OCI-LY1 (cell line): ENCODE measurements around the gene TRIM37.

Experiments
- H2AFZ ChIP-seq: fragments of 200-600 bp; sonication (generic), shearing (Covaris generic); 2 replicates; pipeline ENCODE4 v1.6.0; 2014; ENCODE audit warnings: antibody characterized with exemption, mild to moderate bottlenecking, low read length
- H3F3A ChIP-seq: fragments of 200-600 bp; sonication (generic), shearing (Covaris generic); 2 replicates; pipeline ENCODE4 v1.6.0; 2014; ENCODE audit warnings: mild to moderate bottlenecking, antibody characterized with exemption, low read length, moderate library complexity; ENCODE audit not compliant: insufficient read depth
- H3K27ac ChIP-seq: fragments of 200-600 bp; sonication (generic); 2 replicates; pipeline ENCODE4 v1.5.1; 2014; ENCODE audit warnings: low read length, mixed run types, mild to moderate bottlenecking, low read depth; ENCODE audit not compliant: poor library complexity, severe bottlenecking
- H3K27me3 ChIP-seq: fragments of 200-600 bp; sonication (generic); 2 replicates; pipeline ENCODE4 v1.6.0; 2014; ENCODE audit warnings: antibody characterized with exemption, mild to moderate bottlenecking, low read length, moderate library complexity; ENCODE audit not compliant: insufficient read depth
- H3K36me3 ChIP-seq: fragments of 200-600 bp; sonication (generic); 2 replicates; pipeline ENCODE4 v1.6.1; 2014; ENCODE audit warnings: mild to moderate bottlenecking, antibody characterized with exemption, low read length, moderate library complexity, mixed read lengths; ENCODE audit not compliant: insufficient read depth
- H3K4me1 ChIP-seq: fragments of 200-600 bp; sonication (generic); 2 replicates; pipeline ENCODE4 v1.5.1; 2014; ENCODE audit warnings: mild to moderate bottlenecking, low read length, moderate library complexity; ENCODE audit not compliant: insufficient read depth, severe bottlenecking
- H3K4me2 ChIP-seq: fragments of 200-600 bp; sonication (generic), shearing (Covaris generic); 2 replicates; pipeline ENCODE4 v1.6.1; 2014; ENCODE audit warnings: low read length
- H3K4me3 ChIP-seq: fragments of 200-600 bp; sonication (generic); 2 replicates; pipeline ENCODE4 v1.5.1; 2014; ENCODE audit warnings: low read length, low read depth, mild to moderate bottlenecking, mixed read lengths; ENCODE audit not compliant: poor library complexity, severe bottlenecking
- H3K79me2 ChIP-seq: fragments of 200-600 bp; shearing (Covaris generic); 2 replicates; pipeline ENCODE4 v1.6.1; 2016; ENCODE audit warnings: mixed run types, low read length, mixed read lengths; ENCODE audit not compliant: insufficient read depth
- H3K9ac ChIP-seq: fragments of 200-600 bp; sonication (generic), shearing (Covaris generic); 2 replicates; pipeline ENCODE4 v1.6.1; 2014; ENCODE audit warnings: mild to moderate bottlenecking, low read length, mixed read lengths
- H3K9me2 ChIP-seq: fragments of 200-600 bp; sonication (generic), shearing (Covaris generic); 2 replicates; pipeline ENCODE4 v1.6.1; 2014; ENCODE audit warnings: low read depth, mild to moderate bottlenecking, low read length, mixed read lengths
- H3K9me3 ChIP-seq: fragments of 200-600 bp; shearing (Covaris generic); 2 replicates; pipeline ENCODE4 v1.6.1; 2014; ENCODE audit warnings: low read length, mixed read lengths
- H4K20me1 ChIP-seq: fragments of 200-600 bp; sonication (generic), shearing (Covaris generic); 2 replicates; pipeline ENCODE4 v1.6.0; 2016; ENCODE audit warnings: mild to moderate bottlenecking, low read length; ENCODE audit not compliant: insufficient read depth
- EZH2 ChIP-seq: fragments of 200-600 bp; sonication (generic), shearing (Covaris generic); IDR thresholded peaks from 2 replicates; pipeline ENCODE4 v1.8.0; 2017; ENCODE audit warnings: borderline replicate concordance, mixed run types, mild to moderate bottlenecking, antibody characterized with exemption, low read length, moderate library complexity, mixed read lengths
- TF ChIP-seq, protein P1 (sequence below): fragments of 200-600 bp; sonication (generic), shearing (Covaris generic); IDR thresholded peaks from 2 replicates; pipeline ENCODE4 v1.5.1; 2017; ENCODE audit warnings: mild to moderate bottlenecking, antibody characterized with exemption, low read length, moderate library complexity, mixed read lengths

The TRIM37 gene

DNA sequence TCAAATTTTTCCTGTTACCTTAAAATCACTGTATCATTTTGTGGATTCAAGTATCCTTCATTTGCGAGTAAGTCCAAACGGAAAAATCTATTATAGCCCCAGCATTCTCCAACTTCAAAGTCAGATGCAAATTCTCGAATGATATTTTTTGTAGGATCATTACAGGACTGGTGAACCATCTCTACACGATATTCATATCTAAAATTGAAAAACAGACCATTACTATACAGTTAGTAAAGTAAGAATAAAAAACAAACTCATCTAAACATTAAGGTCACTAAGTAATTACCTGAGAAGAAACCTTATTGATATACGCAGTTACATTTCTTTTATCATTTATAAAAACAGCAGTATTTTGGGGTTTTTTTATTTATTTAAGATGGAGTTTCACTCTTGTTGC, 49.8 kb downstream of the TRIM37 start:
- Histone ChIP-seq H3K36me3 (peaks cover 65% of the 10 kb centered on the region), H3K27me3 (no peaks in the 10 kb centered on the region), H3K9me3 (no peaks in the 10 kb centered on the region), H3F3A (no peaks in the 10 kb centered on the region), H3K9ac (no peak overlapping the region), H3K4me1 (no peaks in the 10 kb centered on the region), H3K27ac (no peak overlapping the region), H4K20me1 (no peaks in the 10 kb centered on the region), H2AFZ (no peak overlapping the region), H3K9me2 (no peaks in the 10 kb centered on the region), H3K79me2 (no peaks in the 10 kb centered on the region), H3K4me2 (no peak overlapping the region), H3K4me3 (no peak overlapping the region)
- TF ChIP-seq, protein P1, sequence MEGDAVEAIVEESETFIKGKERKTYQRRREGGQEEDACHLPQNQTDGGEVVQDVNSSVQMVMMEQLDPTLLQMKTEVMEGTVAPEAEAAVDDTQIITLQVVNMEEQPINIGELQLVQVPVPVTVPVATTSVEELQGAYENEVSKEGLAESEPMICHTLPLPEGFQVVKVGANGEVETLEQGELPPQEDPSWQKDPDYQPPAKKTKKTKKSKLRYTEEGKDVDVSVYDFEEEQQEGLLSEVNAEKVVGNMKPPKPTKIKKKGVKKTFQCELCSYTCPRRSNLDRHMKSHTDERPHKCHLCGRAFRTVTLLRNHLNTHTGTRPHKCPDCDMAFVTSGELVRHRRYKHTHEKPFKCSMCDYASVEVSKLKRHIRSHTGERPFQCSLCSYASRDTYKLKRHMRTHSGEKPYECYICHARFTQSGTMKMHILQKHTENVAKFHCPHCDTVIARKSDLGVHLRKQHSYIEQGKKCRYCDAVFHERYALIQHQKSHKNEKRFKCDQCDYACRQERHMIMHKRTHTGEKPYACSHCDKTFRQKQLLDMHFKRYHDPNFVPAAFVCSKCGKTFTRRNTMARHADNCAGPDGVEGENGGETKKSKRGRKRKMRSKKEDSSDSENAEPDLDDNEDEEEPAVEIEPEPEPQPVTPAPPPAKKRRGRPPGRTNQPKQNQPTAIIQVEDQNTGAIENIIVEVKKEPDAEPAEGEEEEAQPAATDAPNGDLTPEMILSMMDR = no peak
- no peak for TF ChIP-seq EZH2

DNA sequence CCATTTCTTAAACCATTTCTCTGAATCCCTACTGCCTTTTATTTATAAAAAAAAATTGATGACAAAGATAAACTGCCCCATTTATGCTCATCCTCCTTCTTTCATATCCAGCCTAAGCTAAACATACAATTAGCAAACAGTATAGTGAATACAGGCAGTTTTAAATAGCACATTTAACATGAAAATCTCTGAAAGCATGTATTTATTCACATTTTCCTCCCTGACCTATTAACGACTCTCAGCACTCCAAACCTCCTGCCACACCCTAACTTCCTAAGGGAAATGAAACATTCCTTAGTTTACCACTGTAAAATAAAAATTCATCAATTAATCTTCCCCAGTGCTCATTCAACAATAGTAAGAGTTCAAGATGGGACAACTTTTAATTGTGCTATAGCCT, 56.9 kb downstream of the TRIM37 start:
- Histone ChIP-seq H3K36me3 (peaks cover 70% of the 10 kb centered on the region), H4K20me1 (no peaks in the 10 kb centered on the region), H3K9me3 (no peaks in the 10 kb centered on the region), H2AFZ (no peak overlapping the region), H3K4me1 (no peaks in the 10 kb centered on the region), H3K79me2 (no peaks in the 10 kb centered on the region), H3K4me2 (no peak overlapping the region), H3K9ac (no peak overlapping the region), H3K27me3 (no peaks in the 10 kb centered on the region), H3K4me3 (no peak overlapping the region), H3F3A (no peaks in the 10 kb centered on the region), H3K27ac (no peak overlapping the region), H3K9me2 (no peaks in the 10 kb centered on the region)
- TF ChIP-seq EZH2 = no peak
- TF ChIP-seq, protein P1 = no peak

DNA sequence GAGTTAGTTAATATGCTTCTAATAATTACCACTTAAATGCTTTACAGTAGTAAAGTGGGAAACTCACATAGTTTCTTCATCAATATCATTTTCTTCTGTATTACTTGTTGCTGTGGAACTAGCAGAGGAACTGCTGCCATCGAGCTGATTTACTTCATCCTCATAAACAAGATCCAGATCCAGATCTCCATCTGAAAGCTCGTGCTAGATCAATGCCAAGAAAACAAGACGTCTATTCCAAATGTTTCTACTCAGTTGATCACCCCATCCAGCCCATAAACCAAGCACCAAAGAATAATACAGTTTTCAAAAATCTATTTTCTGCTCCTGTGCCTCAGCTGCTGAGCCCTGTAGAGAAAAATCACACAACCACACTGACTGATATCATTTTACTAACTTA, 59.1 kb downstream of the TRIM37 start:
- Histone ChIP-seq H3K4me2 (no peak overlapping the region), H3K4me1 (no peaks in the 10 kb centered on the region), H4K20me1 (no peaks in the 10 kb centered on the region), H3K27ac (no peak overlapping the region), H3K9me3 (no peaks in the 10 kb centered on the region), H3K36me3 (peaks cover 71% of the 10 kb centered on the region), H3K9ac (no peak overlapping the region), H3F3A (no peaks in the 10 kb centered on the region), H3K4me3 (no peak overlapping the region), H3K79me2 (no peaks in the 10 kb centered on the region), H2AFZ (no peak overlapping the region), H3K27me3 (no peaks in the 10 kb centered on the region), H3K9me2 (no peaks in the 10 kb centered on the region)
- no peak for TF ChIP-seq EZH2
- TF ChIP-seq, protein P1 = no peak
